Parathyroid adenoma (tissue), 2 donors: ENCODE measurements around the gene STOM.

Source experiments
- H2AFZ ChIP-seq: fragments of 300-600 bp; sonication (generic); one replicate; pipeline ENCODE4 v1.7.0; 2017; ENCODE audit warnings: antibody characterized with exemption, mild to moderate bottlenecking
- H3K27ac ChIP-seq: fragments of 300-600 bp; sonication (generic); one replicate; pipeline ENCODE4 v1.7.0; 2017
- H3K27me3 ChIP-seq: fragments of 300-600 bp; sonication (generic); one replicate; pipeline ENCODE4 v1.7.0; 2017; ENCODE audit warnings: low read length; ENCODE audit not compliant: control insufficient read depth, insufficient read depth
- H3K36me3 ChIP-seq: fragments of 300-600 bp; sonication (generic); one replicate; pipeline ENCODE4 v1.7.0; 2017; ENCODE audit warnings: low read length; ENCODE audit not compliant: control insufficient read depth, insufficient read depth
- H3K4me1 ChIP-seq: fragments of 300-600 bp; sonication (generic); one replicate; pipeline ENCODE4 v1.7.0; 2017; ENCODE audit warnings: control low read depth
- H3K4me2 ChIP-seq: fragments of 300-600 bp; sonication (generic); one replicate; pipeline ENCODE4 v1.7.0; 2017; ENCODE audit warnings: low read length
- H3K4me3 ChIP-seq: fragments of 300-600 bp; sonication (generic); one replicate; pipeline ENCODE4 v1.7.0; 2017; ENCODE audit warnings: low read depth, low read length
- H3K79me2 ChIP-seq: fragments of 300-600 bp; sonication (generic); one replicate; pipeline ENCODE4 v1.7.0; 2017; ENCODE audit warnings: control low read depth
- H3K9ac ChIP-seq: fragments of 300-600 bp; sonication (generic); one replicate; pipeline ENCODE4 v1.7.0; 2017; ENCODE audit warnings: mild to moderate bottlenecking
- H3K9me3 ChIP-seq: fragments of 300-600 bp; sonication (generic); one replicate; pipeline ENCODE4 v1.7.0; 2017; ENCODE audit warnings: low read length; ENCODE audit not compliant: control insufficient read depth
- TF ChIP-seq, protein P1 (sequence below): fragments of 300-600 bp; sonication (generic); IDR thresholded peaks from one replicate; pipeline ENCODE4 v1.7.0; 2017; ENCODE audit warnings: antibody characterized with exemption, mild to moderate bottlenecking
- donor health status: primary hyperparathyroidism.

The STOM gene

DNA sequence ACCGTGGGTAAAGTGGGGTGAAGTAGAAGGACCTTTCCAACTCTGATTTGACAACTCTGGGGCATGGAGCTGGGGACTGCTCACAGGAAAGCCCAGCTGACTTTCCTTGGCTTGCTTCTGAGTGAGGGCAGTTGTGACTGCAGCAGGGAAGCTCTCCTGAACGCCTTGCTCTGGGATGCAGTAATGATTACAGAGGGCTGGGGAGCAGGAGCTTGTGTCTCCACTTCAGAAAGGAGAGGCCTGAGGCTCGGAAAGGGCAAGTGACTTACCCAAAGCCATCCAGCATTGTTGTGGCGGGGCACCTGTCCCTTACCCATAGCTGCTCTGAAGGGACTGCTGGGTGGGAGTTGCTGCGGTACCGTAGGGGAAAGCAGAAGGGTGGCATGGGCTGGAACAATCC is 60.9 kb downstream of the STOM start:
- Histone ChIP-seq H3K27ac (no peak overlapping the region), H3K9me3 (no peaks in the 10 kb centered on the region), H3K27me3 (no peaks in the 10 kb centered on the region), H3K36me3 (no peaks in the 10 kb centered on the region), H3K4me1 (no peaks in the 10 kb centered on the region), H2AFZ (no peak overlapping the region), H3K9ac (no peak overlapping the region), H3K4me2 (no peak overlapping the region), H3K79me2 (no peaks in the 10 kb centered on the region), H3K4me3 (no peak overlapping the region)
- TF ChIP-seq, protein P1, sequence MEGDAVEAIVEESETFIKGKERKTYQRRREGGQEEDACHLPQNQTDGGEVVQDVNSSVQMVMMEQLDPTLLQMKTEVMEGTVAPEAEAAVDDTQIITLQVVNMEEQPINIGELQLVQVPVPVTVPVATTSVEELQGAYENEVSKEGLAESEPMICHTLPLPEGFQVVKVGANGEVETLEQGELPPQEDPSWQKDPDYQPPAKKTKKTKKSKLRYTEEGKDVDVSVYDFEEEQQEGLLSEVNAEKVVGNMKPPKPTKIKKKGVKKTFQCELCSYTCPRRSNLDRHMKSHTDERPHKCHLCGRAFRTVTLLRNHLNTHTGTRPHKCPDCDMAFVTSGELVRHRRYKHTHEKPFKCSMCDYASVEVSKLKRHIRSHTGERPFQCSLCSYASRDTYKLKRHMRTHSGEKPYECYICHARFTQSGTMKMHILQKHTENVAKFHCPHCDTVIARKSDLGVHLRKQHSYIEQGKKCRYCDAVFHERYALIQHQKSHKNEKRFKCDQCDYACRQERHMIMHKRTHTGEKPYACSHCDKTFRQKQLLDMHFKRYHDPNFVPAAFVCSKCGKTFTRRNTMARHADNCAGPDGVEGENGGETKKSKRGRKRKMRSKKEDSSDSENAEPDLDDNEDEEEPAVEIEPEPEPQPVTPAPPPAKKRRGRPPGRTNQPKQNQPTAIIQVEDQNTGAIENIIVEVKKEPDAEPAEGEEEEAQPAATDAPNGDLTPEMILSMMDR = no peak

DNA sequence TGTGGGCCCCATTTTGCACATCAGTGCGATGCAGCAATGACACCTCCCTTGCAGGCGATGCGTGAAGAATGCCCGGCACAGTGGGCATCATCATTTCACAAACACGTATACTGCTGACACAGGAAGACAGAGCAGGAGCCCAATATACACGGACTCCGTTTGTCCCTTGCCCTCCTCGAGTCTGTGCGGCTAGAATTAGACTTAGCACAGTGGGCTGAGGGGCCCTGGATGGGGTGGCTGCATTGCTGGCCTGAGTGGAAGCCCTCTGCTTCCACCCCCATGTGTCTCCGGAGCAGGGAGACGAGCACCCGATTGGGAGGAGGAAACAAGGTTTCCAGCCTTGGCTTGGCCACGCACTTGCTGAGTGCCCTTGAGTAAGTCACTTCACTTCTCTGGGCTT is 61.3 kb downstream of the STOM start:
- H2AFZ ChIP-seq = no peak overlapping the region
- no peak overlapping the region for H3K4me2 ChIP-seq
- H3K27ac ChIP-seq = no peak overlapping the region
- TF ChIP-seq, protein P1 = no peak
- no peaks in the 10 kb centered on the region for H3K36me3 ChIP-seq
- H3K4me3 ChIP-seq = no peak overlapping the region
- H3K4me1 ChIP-seq = no peaks in the 10 kb centered on the region
- H3K9me3 ChIP-seq = no peaks in the 10 kb centered on the region
- H3K79me2 ChIP-seq = no peaks in the 10 kb centered on the region
- H3K27me3 ChIP-seq = no peaks in the 10 kb centered on the region
- H3K9ac ChIP-seq = no peak overlapping the region

GRCh38 chr9:121307976-121308375 is 62.1 kb downstream of the STOM start:
- Histone ChIP-seq H3K9ac (no peak overlapping the region), H3K36me3 (no peaks in the 10 kb centered on the region), H2AFZ (no peak overlapping the region), H3K4me2 (no peak overlapping the region), H3K4me3 (no peak overlapping the region), H3K79me2 (no peaks in the 10 kb centered on the region), H3K27me3 (no peaks in the 10 kb centered on the region), H3K27ac (no peak overlapping the region), H3K4me1 (no peaks in the 10 kb centered on the region), H3K9me3 (no peaks in the 10 kb centered on the region)
- TF ChIP-seq, protein P1 = no peak

- H3K27me3 ChIP-seq = no peaks in the 10 kb centered on the region
- no peaks in the 10 kb centered on the region for H3K79me2 ChIP-seq
- TF ChIP-seq, protein P1 = no peak
- H3K27ac ChIP-seq = no peak overlapping the region
- H3K9ac ChIP-seq = no peak overlapping the region
- H3K4me2 ChIP-seq = no peak overlapping the region
- no peaks in the 10 kb centered on the region for H3K36me3 ChIP-seq
- no peaks in the 10 kb centered on the region for H3K4me1 ChIP-seq
- no peak overlapping the region for H3K4me3 ChIP-seq
- no peaks in the 10 kb centered on the region for H3K9me3 ChIP-seq
- no peak overlapping the region for H2AFZ ChIP-seq
These were observed 64.6 kb downstream of the STOM start for GRCh38 chr9:121305269-121305994.

DNA sequence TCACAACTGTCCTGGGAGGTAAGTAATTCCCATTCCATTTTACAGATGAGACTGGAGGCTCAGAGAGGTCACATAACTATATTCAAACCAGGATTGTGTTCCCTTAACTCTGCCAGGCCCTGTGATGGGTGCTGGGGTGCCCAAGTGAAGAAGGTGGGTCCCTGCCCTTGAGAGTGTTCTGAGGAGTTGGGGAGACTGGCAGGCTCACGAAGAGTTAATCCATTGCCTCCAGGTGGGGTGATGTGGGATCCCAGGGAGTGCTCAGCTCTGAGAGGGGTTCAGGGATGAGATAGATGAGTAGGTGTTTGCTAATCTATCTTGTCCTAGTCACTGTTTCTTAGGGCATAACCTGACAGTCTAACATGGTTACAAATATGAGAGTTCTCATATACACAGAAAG is 65.3 kb downstream of the STOM start:
- Histone ChIP-seq H3K36me3 (no peaks in the 10 kb centered on the region), H3K9ac (no peak overlapping the region), H3K4me3 (no peak overlapping the region), H3K4me2 (no peak overlapping the region), H2AFZ (no peak overlapping the region), H3K27ac (no peak overlapping the region), H3K27me3 (no peaks in the 10 kb centered on the region), H3K9me3 (no peaks in the 10 kb centered on the region), H3K4me1 (no peaks in the 10 kb centered on the region), H3K79me2 (no peaks in the 10 kb centered on the region)
- TF ChIP-seq, protein P1 = no peak
